ENCODE data around the gene CIAO3. TPM values are rescaled to one million over a fixed set of nuclear protein-coding genes. Genes with fewer than 3 reads are reported as not detected.

CIAO3 gene
- total and polyA plus RNA-seq, 10 of the 15 experiments (the other 5 are each of a cell fraction or from before 2014, with no cell fraction given), result 1.4 to 37.5 (median 30.8) TPM

- TF ChIP-seq E4F1 (IDR thresholded peaks at IDR 0.05; ENCODE audit: borderline replicate concordance, partially characterized antibody) (peak; percentile 77), JUND (IDR thresholded peaks at IDR 0.05; ENCODE audit: low read depth, low read length) (no peak), ASH2L (IDR thresholded peaks at IDR 0.05; ENCODE audit: borderline replicate concordance, low read depth) (no peak), NFYA (IDR thresholded peaks at IDR 0.05; ENCODE audit: borderline replicate concordance, low read depth, low read length) (no peak), NRF1 (conservative IDR thresholded peaks at IDR 0.05; ENCODE audit: low read depth, low read length) (no peak), BCLAF1 (IDR thresholded peaks at IDR 0.05) (no peak), MYC (IDR thresholded peaks at IDR 0.05; ENCODE audit: insufficient read depth, insufficient read length, insufficient replicate concordance, low read length, severe bottlenecking) (peak; percentile 57), MTA2 (IDR thresholded peaks at IDR 0.05; ENCODE audit: low read depth) (no peak), SMARCA5 (IDR thresholded peaks at IDR 0.05) (no peak), POLR2AphosphoS2 (IDR thresholded peaks at IDR 0.05; ENCODE audit: low read depth, low read length) (peak; percentile 96), SIX5 (IDR thresholded peaks at IDR 0.05; ENCODE audit: low read depth, low read length, severe bottlenecking) (peak; percentile 53), NKRF (conservative IDR thresholded peaks at IDR 0.05) (peak; percentile 74; the same call in 1 of the 2 replicates), BHLHE40 (IDR thresholded peaks at IDR 0.05; ENCODE audit: borderline replicate concordance in 1 of 2, low read depth in 2 of 2, low read length in 1 of 2) (peak; percentile 47 to 91; a peak in 3 of 4 replicates), ETV6 (conservative IDR thresholded peaks at IDR 0.05 in 1 of 2, IDR thresholded peaks at IDR 0.05 in 1 of 2; ENCODE audit: borderline replicate concordance in 1 of 2, low read depth in 1 of 2) (no peak), REST (IDR thresholded peaks at IDR 0.05; ENCODE audit: low read depth, low read length) (no peak), SMAD1 (IDR thresholded peaks at IDR 0.05; ENCODE audit: low read depth, partially characterized antibody) (no peak), NFXL1 (IDR thresholded peaks at IDR 0.05; ENCODE audit: borderline replicate concordance) (no peak)
Measured at GRCh38 chr16:684071-684794, 56.6 kb downstream of the CIAO3 start, which contains the start of gene JMJD8 (continued).

Data from GM12878 (cell line).